ENCODE data around the gene UBE2O. TPM values are rescaled to one million over a fixed set of nuclear protein-coding genes. Genes with fewer than 3 reads are reported as not detected.

UBE2O gene
- total and polyA plus RNA-seq, 2 donors (not counting 3 experiments of a cell fraction or from before 2014, with no cell fraction given): 13.9 to 34.1 TPM

DNA sequence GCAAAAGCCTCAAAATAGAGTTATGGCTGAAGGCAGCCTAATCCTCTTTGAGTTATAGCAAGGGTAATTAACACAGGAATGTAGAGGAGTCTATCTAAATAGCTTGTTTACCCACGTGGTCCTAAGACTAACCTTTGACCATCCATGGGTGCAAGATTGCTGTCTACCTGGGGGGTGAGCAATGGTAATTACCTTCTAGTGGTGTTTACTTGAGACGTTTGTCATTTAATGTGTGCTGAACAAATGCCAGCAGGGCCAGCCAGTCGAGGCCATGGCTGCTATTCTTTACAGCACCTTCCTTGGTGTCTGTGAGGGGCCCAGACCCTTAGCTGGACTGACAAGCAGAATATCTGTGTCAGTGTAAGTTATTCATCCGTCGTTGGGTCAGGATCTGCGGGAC lies 85.3 kb downstream of the UBE2O start:
- FAIRE-seq (no peak), DNase-seq (ENCODE audit: low read depth, low spot score) (no peak)
- H3K9me1 ChIP-seq (replicated peaks; ENCODE audit: control insufficient read depth, extremely low read depth, insufficient read depth, low read length): no peaks in the 10 kb centered on the region
- H3K36me3 ChIP-seq (ENCODE audit: control insufficient read depth in 2 of 2, extremely low read depth in 1 of 2, insufficient read depth in 2 of 2, low read length in 2 of 2): no peaks in the 10 kb centered on the region
- no TSS peak for BruUV-seq (replicated peaks)
- H3K4me2 ChIP-seq (ENCODE audit: insufficient read depth, low read length): no peak overlapping the region
- intact Hi-C loops (cut with micrococcal nuclease) (no loop called here), dilution Hi-C loops (cut with MboI; ENCODE audit: extremely low pct_ligation_motif_present, low sequenced_read_pairs) (no loop called here)
- H3K27me3 ChIP-seq (ENCODE audit: control insufficient read depth in 2 of 2, insufficient read depth in 2 of 2, low read length in 2 of 2): no peaks in the 10 kb centered on the region
- H3K79me2 ChIP-seq (ENCODE audit: control insufficient read depth, insufficient read depth, low read length): no peaks in the 10 kb centered on the region
- no peak overlapping the region for H3K27ac ChIP-seq (ENCODE audit: insufficient read depth, low read depth, low read length)
- no peaks in the 10 kb centered on the region for H4K20me1 ChIP-seq (replicated peaks; ENCODE audit: control insufficient read depth, extremely low read depth, insufficient read depth, low read length)
- ChIA-PET POLR2A (no interaction called here), CTCF (interaction anchor here (0.9 to 1.2 kb wide), 2 partner anchors 17 to 19 kb away, joined by 3 to 4 read pairs; partner anchors contain the start of gene SPHK1)
- no peaks in the 10 kb centered on the region for H3K9me3 ChIP-seq (replicated peaks; ENCODE audit: control insufficient read depth, insufficient read depth, low read length)
- H2AFZ ChIP-seq (ENCODE audit: low read depth, low read length): no peak overlapping the region
- no peak overlapping the region for H3K4me3 ChIP-seq (replicated peaks in 1 of 3; ENCODE audit: insufficient read depth in 1 of 3, low read depth in 1 of 3, low read length in 3 of 3)
- H3K4me1 ChIP-seq (ENCODE audit: control insufficient read depth, extremely low read depth, insufficient read depth, low read length): peaks cover 25% of the 10 kb centered on the region
- TF ChIP-seq, protein P1, sequence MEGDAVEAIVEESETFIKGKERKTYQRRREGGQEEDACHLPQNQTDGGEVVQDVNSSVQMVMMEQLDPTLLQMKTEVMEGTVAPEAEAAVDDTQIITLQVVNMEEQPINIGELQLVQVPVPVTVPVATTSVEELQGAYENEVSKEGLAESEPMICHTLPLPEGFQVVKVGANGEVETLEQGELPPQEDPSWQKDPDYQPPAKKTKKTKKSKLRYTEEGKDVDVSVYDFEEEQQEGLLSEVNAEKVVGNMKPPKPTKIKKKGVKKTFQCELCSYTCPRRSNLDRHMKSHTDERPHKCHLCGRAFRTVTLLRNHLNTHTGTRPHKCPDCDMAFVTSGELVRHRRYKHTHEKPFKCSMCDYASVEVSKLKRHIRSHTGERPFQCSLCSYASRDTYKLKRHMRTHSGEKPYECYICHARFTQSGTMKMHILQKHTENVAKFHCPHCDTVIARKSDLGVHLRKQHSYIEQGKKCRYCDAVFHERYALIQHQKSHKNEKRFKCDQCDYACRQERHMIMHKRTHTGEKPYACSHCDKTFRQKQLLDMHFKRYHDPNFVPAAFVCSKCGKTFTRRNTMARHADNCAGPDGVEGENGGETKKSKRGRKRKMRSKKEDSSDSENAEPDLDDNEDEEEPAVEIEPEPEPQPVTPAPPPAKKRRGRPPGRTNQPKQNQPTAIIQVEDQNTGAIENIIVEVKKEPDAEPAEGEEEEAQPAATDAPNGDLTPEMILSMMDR (IDR thresholded peaks at IDR 0.05; ENCODE audit: extremely low read depth in 1 of 2, insufficient read depth in 1 of 2, low read depth in 1 of 2, low read length in 2 of 2): no peak
- TF ChIP-seq GATA2 (IDR thresholded peaks at IDR 0.05; ENCODE audit: insufficient read depth, insufficient read length, low read depth, low read length) (no peak), JUN (IDR thresholded peaks at IDR 0.05; ENCODE audit: borderline replicate concordance, insufficient read depth, insufficient read length, low read depth) (no peak), MAX (IDR thresholded peaks at IDR 0.05; ENCODE audit: insufficient read depth, insufficient read length) (no peak), POLR2AphosphoS5 (IDR thresholded peaks at IDR 0.05; ENCODE audit: insufficient read depth, low read depth, low read length) (no peak), FOS (IDR thresholded peaks at IDR 0.05; ENCODE audit: borderline replicate concordance, insufficient read depth, low read length) (no peak), MYC (IDR thresholded peaks at IDR 0.05; ENCODE audit: low read depth, low read length) (no peak), POLR2A (IDR thresholded peaks at IDR 0.05; ENCODE audit: low read depth, low read length) (no peak), EZH2 (IDR thresholded peaks at IDR 0.05; ENCODE audit: borderline replicate concordance, low read depth, low read length, severe bottlenecking) (no peak)
- no peak overlapping the region for H3K9ac ChIP-seq (replicated peaks; ENCODE audit: extremely low read depth, insufficient read depth, low read length)
